Measurements from ENCODE around the gene PHPT1.

The PHPT1 gene

DNA sequence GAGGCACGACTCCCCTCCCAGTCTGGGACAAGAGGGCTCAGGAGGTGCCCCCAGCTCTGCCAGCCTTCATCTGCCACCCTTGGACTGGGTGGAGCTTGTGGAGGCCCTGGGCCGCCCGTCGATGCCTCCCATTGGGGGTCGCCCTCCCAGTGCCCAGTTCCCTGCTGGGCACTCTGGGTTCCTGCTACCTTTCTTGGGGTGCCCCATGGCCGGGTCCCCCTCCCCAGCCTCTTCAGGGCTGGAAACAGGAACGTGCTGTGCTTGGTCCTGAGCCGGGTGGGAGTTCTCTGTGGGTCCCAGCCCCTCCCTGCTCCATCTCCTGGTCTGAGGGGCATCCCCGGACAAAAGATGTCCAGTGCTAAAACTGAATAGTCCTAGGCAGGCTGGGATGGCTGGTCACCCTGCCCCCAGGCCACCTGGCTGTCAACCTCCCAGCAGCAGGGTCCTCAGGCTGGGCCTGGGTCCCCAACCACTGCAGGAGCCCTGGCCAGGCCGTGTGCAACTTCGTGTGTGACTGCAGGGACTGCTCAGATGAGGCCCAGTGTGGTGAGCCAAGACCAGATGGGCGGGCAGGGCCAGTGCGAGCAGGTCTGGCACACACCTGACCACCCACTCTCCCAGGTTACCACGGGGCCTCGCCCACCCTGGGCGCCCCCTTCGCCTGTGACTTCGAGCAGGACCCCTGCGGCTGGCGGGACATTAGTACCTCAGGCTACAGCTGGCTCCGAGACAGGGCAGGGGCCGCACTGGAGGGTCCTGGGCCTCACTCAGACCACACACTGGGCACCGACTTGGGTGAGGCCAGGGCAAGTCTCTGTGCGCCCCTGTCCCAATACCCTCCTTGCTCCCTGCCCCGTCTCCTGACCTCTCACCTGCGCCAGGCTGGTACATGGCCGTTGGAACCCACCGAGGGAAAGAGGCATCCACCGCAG is 3.7 kb downstream of the PHPT1 start:
- H3K36me3 ChIP-seq (ENCODE audit: control insufficient read depth, insufficient read depth, low read length) = no peaks in the 10 kb centered on the region
- H3K4me3 ChIP-seq (ENCODE audit: low read depth, low read length) = no peak overlapping the region
- no peak overlapping the region for H3K27ac ChIP-seq
- no peak overlapping the region for H3K9ac ChIP-seq
- TF ChIP-seq CTCF (IDR thresholded peaks at IDR 0.05) = no peak
- H3K27me3 ChIP-seq (ENCODE audit: control insufficient read depth, insufficient read depth, low read length) = no peaks in the 10 kb centered on the region
- peaks cover 4% of the 10 kb centered on the region for H3K4me1 ChIP-seq
- no peak overlapping the region for H3K4me2 ChIP-seq (ENCODE audit: low read length)
- H2AFZ ChIP-seq = no peak overlapping the region
- no peaks in the 10 kb centered on the region for H3K79me2 ChIP-seq
- H3K9me3 ChIP-seq (ENCODE audit: control insufficient read depth, low read length) = no peaks in the 10 kb centered on the region

GRCh38 chr9:136853596-136854112 is 4.4 kb downstream of the PHPT1 start:
- no peak overlapping the region for H3K27ac ChIP-seq
- H3K4me3 ChIP-seq (ENCODE audit: low read depth, low read length) = no peak overlapping the region
- TF ChIP-seq CTCF (IDR thresholded peaks at IDR 0.05) = no peak

GRCh38 chr9:136854113-136854841 is 5.1 kb downstream of the PHPT1 start:
- Histone ChIP-seq H3K4me2 (ENCODE audit: low read length) (no peak overlapping the region), H3K36me3 (ENCODE audit: control insufficient read depth, insufficient read depth, low read length) (no peaks in the 10 kb centered on the region), H2AFZ (no peak overlapping the region), H3K79me2 (no peaks in the 10 kb centered on the region), H3K9me3 (ENCODE audit: control insufficient read depth, low read length) (no peaks in the 10 kb centered on the region), H3K9ac (no peak overlapping the region), H3K27me3 (ENCODE audit: control insufficient read depth, insufficient read depth, low read length) (no peaks in the 10 kb centered on the region), H3K4me1 (peaks cover 3% of the 10 kb centered on the region), H3K4me3 (ENCODE audit: low read depth, low read length) (no peak overlapping the region), H3K27ac (no peak overlapping the region)
- TF ChIP-seq CTCF (IDR thresholded peaks at IDR 0.05) = no peak

More at GRCh38 chr9:136853596-136854112, 4.4 kb downstream of the PHPT1 start:
- H3K9me3 ChIP-seq (ENCODE audit: control insufficient read depth, low read length) = no peaks in the 10 kb centered on the region
- H3K27me3 ChIP-seq (ENCODE audit: control insufficient read depth, insufficient read depth, low read length) = no peaks in the 10 kb centered on the region
- no peaks in the 10 kb centered on the region for H3K36me3 ChIP-seq (ENCODE audit: control insufficient read depth, insufficient read depth, low read length)
- no peaks in the 10 kb centered on the region for H3K79me2 ChIP-seq
- H3K4me2 ChIP-seq (ENCODE audit: low read length) = no peak overlapping the region
- H3K4me1 ChIP-seq = peaks cover 3% of the 10 kb centered on the region
- H2AFZ ChIP-seq = no peak overlapping the region
- no peak overlapping the region for H3K9ac ChIP-seq

GRCh38 chr9:136854842-136855460 is 5.7 kb downstream of the PHPT1 start:
- Histone ChIP-seq H3K4me2 (ENCODE audit: low read length) (no peak overlapping the region), H2AFZ (no peak overlapping the region), H3K9me3 (ENCODE audit: control insufficient read depth, low read length) (no peaks in the 10 kb centered on the region), H3K4me1 (peaks cover 3% of the 10 kb centered on the region), H3K9ac (no peak overlapping the region), H3K27ac (no peak overlapping the region), H3K4me3 (ENCODE audit: low read depth, low read length) (no peak overlapping the region), H3K79me2 (no peaks in the 10 kb centered on the region), H3K36me3 (ENCODE audit: control insufficient read depth, insufficient read depth, low read length) (no peaks in the 10 kb centered on the region), H3K27me3 (ENCODE audit: control insufficient read depth, insufficient read depth, low read length) (no peaks in the 10 kb centered on the region)
- no peak for TF ChIP-seq CTCF (IDR thresholded peaks at IDR 0.05)
